Measurements from ENCODE around the gene ATF4.

The ATF4 gene

DNA sequence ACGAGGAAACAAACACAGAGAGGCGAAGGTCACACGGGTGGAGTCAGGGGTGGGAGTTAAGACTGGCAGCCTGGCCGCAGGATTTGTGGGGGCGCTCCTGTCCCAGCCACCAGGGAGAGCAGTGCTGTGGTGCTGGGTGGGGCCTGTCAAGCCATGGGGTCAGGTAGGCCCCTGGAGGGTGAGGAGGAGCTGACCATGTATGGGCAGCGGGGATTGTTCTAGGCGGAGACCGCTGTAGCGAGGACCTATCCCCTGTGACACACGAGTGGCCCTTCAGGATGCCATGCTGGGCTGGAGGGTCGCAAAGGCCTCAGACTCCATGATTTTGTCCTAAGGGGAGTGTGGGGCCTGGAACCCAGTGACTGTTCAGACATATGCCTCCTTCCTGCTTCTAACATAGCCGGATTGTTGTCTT, 13.7 kb downstream of the ATF4 start:
- H3K4me3 ChIP-seq (ENCODE audit: low read depth, low read length) = no peak overlapping the region
- CTCF ChIA-PET = interaction anchor here (0.5 to 13.7 kb wide), 35 partner anchors 11 to 814 kb away, joined by 3 to 380 read pairs (median 5); partner anchors contain the start of gene ATF4
- H3K27ac ChIP-seq (ENCODE audit: extremely low read depth, low read depth, low read length) = no peak overlapping the region

GRCh38 chr22:39534591-39535356, 14.4 kb downstream of the ATF4 start:
- ChIA-PET CTCF (interaction anchor here (0.5 to 13.7 kb wide), 49 partner anchors 10 to 1117 kb away, joined by 3 to 380 read pairs (median 4); partner anchors contain the start of gene ATF4), POLR2A (interaction anchor here (0.6 to 1.3 kb wide), 5 partner anchors 15 to 510 kb away, joined by 3 to 5 read pairs (median 4); partner anchors contain the start of genes ATF4 and MIEF1)
- Histone ChIP-seq H3K9me3 (ENCODE audit: control insufficient read depth, insufficient read depth, low read depth, low read length) (no peaks in the 10 kb centered on the region), H3K4me3 (ENCODE audit: low read depth, low read length) (peak overlapping the region; percentile 7; the same call in 1 of the 2 replicates), H3K27ac (ENCODE audit: extremely low read depth, low read depth, low read length) (no peak overlapping the region), H3K36me3 (ENCODE audit: control insufficient read depth in 2 of 2, insufficient read depth in 1 of 2, low read length in 2 of 2) (peaks cover 8 to 19% of the 10 kb centered on the region in 2 experiments; a peak in 2 of 3 replicates), H3K4me1 (ENCODE audit: control insufficient read depth, insufficient read depth, low read length) (peaks cover 8% of the 10 kb centered on the region)
- TF ChIP-seq ZNF692 (tag by site-specific recombination; IDR thresholded peaks at IDR 0.05) = peak; percentile 76
- TF ChIP-seq ZBTB44 (tag by site-specific recombination; IDR thresholded peaks at IDR 0.05) = no peak
- peak; percentile 45; the same call in 1 of the 2 replicates for TF ChIP-seq ZBTB17 (tag by site-specific recombination; IDR thresholded peaks at IDR 0.05)
- TF ChIP-seq SP3 (tag by site-specific recombination; IDR thresholded peaks at IDR 0.05) = no peak
- 0 out of 2 replicates have a peak, but pooled peaks have one; percentile 27 for TF ChIP-seq ZSCAN4 (tag by site-specific recombination; IDR thresholded peaks at IDR 0.05)
- peak; percentile 57 for TF ChIP-seq BCL11B (tag by site-specific recombination; IDR thresholded peaks at IDR 0.05; ENCODE audit: low read depth)
- peak; percentile 36; the same call in 1 of the 2 replicates for TF ChIP-seq KLF9 (tag by site-specific recombination; IDR thresholded peaks at IDR 0.05; ENCODE audit: low read depth)
- TF ChIP-seq ZNF221 (tag by site-specific recombination; IDR thresholded peaks at IDR 0.05; ENCODE audit: borderline replicate concordance) = no peak
- TF ChIP-seq KLF8 (tag by site-specific recombination; IDR thresholded peaks at IDR 0.05) = peak; percentile 77; the same call in 1 of the 2 replicates
- TF ChIP-seq KLF10 (tag by site-specific recombination; IDR thresholded peaks at IDR 0.05) = no peak
- TF ChIP-seq REPIN1 (tag by site-specific recombination; IDR thresholded peaks at IDR 0.05; ENCODE audit: low read depth) = 0 out of 2 replicates have a peak, but pooled peaks have one; percentile 26
- TF ChIP-seq ZNF394 (tag by site-specific recombination; IDR thresholded peaks at IDR 0.05; ENCODE audit: borderline replicate concordance) = peak; percentile 54; the same call in 1 of the 2 replicates
- 0 out of 2 replicates have a peak, but pooled peaks have one; percentile 71 for TF ChIP-seq ZSCAN5A (tag by site-specific recombination; IDR thresholded peaks at IDR 0.05)
- TF ChIP-seq EGR2 (tag by site-specific recombination; IDR thresholded peaks at IDR 0.05; ENCODE audit: low read depth) = peak; percentile 73
- no peak for TF ChIP-seq ZNF777 (tag by site-specific recombination; IDR thresholded peaks at IDR 0.05; ENCODE audit: borderline replicate concordance)
- TF ChIP-seq ZIC2 (tag by site-specific recombination; IDR thresholded peaks at IDR 0.05) = peak; percentile 98
- no peak for TF ChIP-seq REST (tag by site-specific recombination; IDR thresholded peaks at IDR 0.05)

More for the DNA sequence above, 13.7 kb downstream of the ATF4 start:
- TF ChIP-seq, protein P1, sequence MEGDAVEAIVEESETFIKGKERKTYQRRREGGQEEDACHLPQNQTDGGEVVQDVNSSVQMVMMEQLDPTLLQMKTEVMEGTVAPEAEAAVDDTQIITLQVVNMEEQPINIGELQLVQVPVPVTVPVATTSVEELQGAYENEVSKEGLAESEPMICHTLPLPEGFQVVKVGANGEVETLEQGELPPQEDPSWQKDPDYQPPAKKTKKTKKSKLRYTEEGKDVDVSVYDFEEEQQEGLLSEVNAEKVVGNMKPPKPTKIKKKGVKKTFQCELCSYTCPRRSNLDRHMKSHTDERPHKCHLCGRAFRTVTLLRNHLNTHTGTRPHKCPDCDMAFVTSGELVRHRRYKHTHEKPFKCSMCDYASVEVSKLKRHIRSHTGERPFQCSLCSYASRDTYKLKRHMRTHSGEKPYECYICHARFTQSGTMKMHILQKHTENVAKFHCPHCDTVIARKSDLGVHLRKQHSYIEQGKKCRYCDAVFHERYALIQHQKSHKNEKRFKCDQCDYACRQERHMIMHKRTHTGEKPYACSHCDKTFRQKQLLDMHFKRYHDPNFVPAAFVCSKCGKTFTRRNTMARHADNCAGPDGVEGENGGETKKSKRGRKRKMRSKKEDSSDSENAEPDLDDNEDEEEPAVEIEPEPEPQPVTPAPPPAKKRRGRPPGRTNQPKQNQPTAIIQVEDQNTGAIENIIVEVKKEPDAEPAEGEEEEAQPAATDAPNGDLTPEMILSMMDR (tag by site-specific recombination; IDR thresholded peaks at IDR 0.05) = 0 out of 2 replicates have a peak, but pooled peaks have one; percentile 27
- TF ChIP-seq SP2 (tag by site-specific recombination; IDR thresholded peaks at IDR 0.05) = no peak
- peaks cover 11 to 25% of the 10 kb centered on the region in 2 experiments; a peak in 2 of 3 replicates for H3K36me3 ChIP-seq (ENCODE audit: control insufficient read depth in 2 of 2, insufficient read depth in 1 of 2, low read length in 2 of 2)
- POLR2A ChIA-PET = interaction anchor here (0.6 to 1.3 kb wide), 5 partner anchors 14 to 510 kb away, joined by 3 to 5 read pairs (median 4); partner anchors contain the start of genes ATF4 and MIEF1
- no peaks in the 10 kb centered on the region for H3K9me3 ChIP-seq (ENCODE audit: control insufficient read depth, insufficient read depth, low read depth, low read length)
- H3K4me1 ChIP-seq (ENCODE audit: control insufficient read depth, insufficient read depth, low read length) = peaks cover 11% of the 10 kb centered on the region
